ENCODE data around the gene HLA-F.

The HLA-F gene

GRCh38 chr6:29744621-29745020 is 21.4 kb downstream of the HLA-F start:
- DNase-seq, result no peak

- no peak for DNase-seq
Measured at GRCh38 chr6:29745386-29745785, 22.2 kb downstream of the HLA-F start.

- no peak for DNase-seq
Measured at GRCh38 chr6:29745855-29746449, 22.7 kb downstream of the HLA-F start.

- no peak for DNase-seq
Measured at GRCh38 chr6:29746846-29747687, 23.8 kb downstream of the HLA-F start.

- no peak for DNase-seq
Measured at GRCh38 chr6:29747688-29748250, 24.5 kb downstream of the HLA-F start.

- DNase-seq, result peak; percentile 68
Measured at GRCh38 chr6:29748391-29749307, 25.4 kb downstream of the HLA-F start.

- DNase-seq, result peak; percentile 17
Measured at GRCh38 chr6:29749308-29749662, 26.1 kb downstream of the HLA-F start.

- no peak for DNase-seq
Measured at GRCh38 chr6:29749668-29750067, 26.4 kb downstream of the HLA-F start.

- no peak for DNase-seq
Measured at GRCh38 chr6:29750709-29751108, 27.5 kb downstream of the HLA-F start.

- no peak for DNase-seq
Measured at GRCh38 chr6:29751480-29751879, 28.2 kb downstream of the HLA-F start.

GRCh38 chr6:29752451-29753308 is 29.4 kb downstream of the HLA-F start:
- DNase-seq, result peak; percentile 91

- no peak for DNase-seq
Measured at GRCh38 chr6:29753309-29753644, 30.0 kb downstream of the HLA-F start.

- no peak for DNase-seq
Measured at GRCh38 chr6:29755295-29755871, 32.1 kb downstream of the HLA-F start.

GRCh38 chr6:29757282-29757681 is 34.0 kb downstream of the HLA-F start:
- no peak for DNase-seq

GRCh38 chr6:29757701-29758293 is 34.6 kb downstream of the HLA-F start:
- DNase-seq, result no peak

- no peak for DNase-seq
Measured at GRCh38 chr6:29758761-29759160, 35.5 kb downstream of the HLA-F start.

GRCh38 chr6:29759457-29759856 is 36.2 kb downstream of the HLA-F start:
- peak; percentile 60 for DNase-seq

GRCh38 chr6:29760328-29760727 is 37.1 kb downstream of the HLA-F start:
- DNase-seq, result peak; percentile 19

- no peak for DNase-seq
Measured at GRCh38 chr6:29762051-29762450, 38.8 kb downstream of the HLA-F start.

- DNase-seq, result no peak
Measured at GRCh38 chr6:29762781-29763214, 39.6 kb downstream of the HLA-F start.

GRCh38 chr6:29763491-29764289 is 40.5 kb downstream of the HLA-F start:
- no peak for DNase-seq

All from RPMI8226 (cell line).